ENCODE results near the gene CDC42EP5.
"Not testable (repeated sequence)": the region's sequence is repeated elsewhere in the genome, so short reads cannot be mapped to it uniquely, and the experiment has no call there.

Gene CDC42EP5

GRCh38 chr19:54489341-54489740 is 16.2 kb upstream of the CDC42EP5 start:
- DNase-seq: no peak

GRCh38 chr19:54485851-54486250 is 12.8 kb upstream of the CDC42EP5 start:
- DNase-seq: no peak

GRCh38 chr19:54484451-54484850 is 11.4 kb upstream of the CDC42EP5 start:
- no peak for DNase-seq

GRCh38 chr19:54482889-54483288 is 9.8 kb upstream of the CDC42EP5 start:
- DNase-seq: no peak

GRCh38 chr19:54481326-54481930 is 8.3 kb upstream of the CDC42EP5 start:
- no peak for DNase-seq

GRCh38 chr19:54480051-54480450 is 7.0 kb upstream of the CDC42EP5 start:
- no peak for DNase-seq

GRCh38 chr19:54478677-54479266 is 5.7 kb upstream of the CDC42EP5 start:
- no peak for DNase-seq

GRCh38 chr19:54477650-54478049 is 4.6 kb upstream of the CDC42EP5 start:
- DNase-seq: no peak

GRCh38 chr19:54475706-54476105 is 2.6 kb upstream of the CDC42EP5 start:
- DNase-seq: no peak

- DNase-seq: no peak
Measured at GRCh38 chr19:54473892-54474372, 836 bp upstream of the CDC42EP5 start.

- no peak for DNase-seq
Measured at GRCh38 chr19:54470991-54471782, 1.9 kb downstream of the CDC42EP5 start.

GRCh38 chr19:54470276-54470887 is 2.7 kb downstream of the CDC42EP5 start:
- DNase-seq: no peak

- no peak for DNase-seq
Measured at GRCh38 chr19:54469496-54469934, 3.6 kb downstream of the CDC42EP5 start.

GRCh38 chr19:54466110-54466480 is 7.0 kb downstream of the CDC42EP5 start:
- not testable (repeated sequence) for DNase-seq

GRCh38 chr19:54465426-54466109 is 7.5 kb downstream of the CDC42EP5 start:
- DNase-seq: no peak

- DNase-seq: peak; percentile 90
Measured at GRCh38 chr19:54464630-54465425, 8.3 kb downstream of the CDC42EP5 start.

GRCh38 chr19:54464044-54464629 is 9.0 kb downstream of the CDC42EP5 start:
- peak; percentile 96 for DNase-seq

- peak; percentile 99 for DNase-seq
Measured at GRCh38 chr19:54463531-54464043, 9.5 kb downstream of the CDC42EP5 start, which contains the start of gene LENG9. LENG9 (minus strand) TSS chr19:54463778; CDS start chr19:54463526, 252 bp downstream.

- DNase-seq: peak; percentile 68
Measured at GRCh38 chr19:54462655-54463530, 10.2 kb downstream of the CDC42EP5 start.

- no peak for DNase-seq
Measured at GRCh38 chr19:54462047-54462654, 10.9 kb downstream of the CDC42EP5 start.
